HG03432 (cell line): ENCODE measurements around the gene VOPP1.

Source experiments
- ATAC-seq: cut with Tn5 transposase; IDR thresholded peaks from one replicate; pipeline ENCODE4 v1.9.1; 2021; ENCODE audit warnings: mild to moderate bottlenecking, moderate library complexity; ENCODE audit not compliant: unreplicated experiment

Gene VOPP1

DNA sequence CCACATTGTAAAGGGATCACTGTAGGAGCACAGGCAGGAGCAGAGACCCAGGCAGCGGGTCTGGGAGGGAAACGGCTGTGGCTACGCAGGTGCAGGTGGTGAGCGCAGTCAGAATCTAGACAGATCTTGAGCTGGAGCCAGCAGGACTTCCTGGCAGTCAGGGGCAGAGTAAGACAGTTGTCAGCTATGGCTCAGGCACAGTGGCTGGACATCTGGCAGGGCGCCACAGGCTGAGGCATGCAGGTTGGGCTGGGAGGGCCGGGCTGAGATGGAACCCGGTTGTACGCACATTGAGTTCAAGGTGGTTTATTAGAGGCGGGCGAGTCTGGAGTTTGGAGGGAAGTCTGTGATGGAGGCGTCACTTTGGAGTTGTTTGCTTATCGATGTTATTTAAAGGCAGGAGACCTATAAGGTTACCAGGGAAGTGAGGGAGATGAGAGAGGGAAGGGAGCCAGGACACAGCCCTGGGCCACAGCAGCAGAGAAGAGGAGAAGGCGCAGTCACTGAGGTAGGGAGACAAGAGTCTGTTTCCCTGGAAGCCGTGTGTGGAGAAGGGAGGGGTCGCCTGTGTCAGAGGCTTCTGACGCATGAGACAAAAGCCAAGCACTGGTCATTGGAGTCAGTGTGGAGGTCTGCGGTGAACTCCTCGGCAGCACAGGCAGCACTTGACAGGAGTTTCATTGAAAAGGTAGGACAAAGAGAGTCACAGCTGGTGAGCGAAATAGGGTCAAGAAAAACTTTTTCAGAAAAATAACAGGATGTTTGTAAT is 133.4 kb downstream of the VOPP1 start:
- ATAC-seq, result no peak

DNA sequence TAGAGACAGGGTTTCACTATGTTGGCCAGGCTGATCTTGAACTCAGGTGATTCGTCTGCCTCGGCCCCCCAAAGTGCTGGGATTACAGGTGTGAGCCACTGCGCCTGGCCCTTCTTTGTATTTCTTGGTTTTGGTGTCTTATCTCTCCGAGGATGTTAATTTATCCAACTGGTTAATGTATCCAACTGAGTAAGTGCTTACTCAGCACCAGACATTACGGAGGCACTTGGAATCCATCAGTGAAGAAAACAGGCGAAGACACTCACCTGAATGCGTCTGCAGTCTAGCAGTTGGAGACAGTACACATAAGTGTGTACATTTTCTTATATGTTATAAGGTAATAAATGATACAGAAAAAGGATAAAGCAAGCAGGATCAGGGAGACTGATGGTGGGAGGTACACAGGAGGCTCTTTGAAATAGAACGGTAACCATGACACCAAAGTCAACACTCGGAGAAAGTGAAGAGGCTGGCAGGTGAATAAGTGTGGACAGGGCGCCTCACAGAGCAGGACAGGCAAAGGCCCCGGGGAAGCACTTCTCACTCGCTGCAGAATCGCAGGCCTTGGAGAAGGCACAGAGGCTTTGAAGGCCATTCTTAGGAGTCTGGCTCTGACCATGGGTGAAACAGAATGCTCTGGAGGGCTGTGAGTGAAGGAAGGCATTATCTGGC is 134.1 kb downstream of the VOPP1 start:
- no peak for ATAC-seq

DNA sequence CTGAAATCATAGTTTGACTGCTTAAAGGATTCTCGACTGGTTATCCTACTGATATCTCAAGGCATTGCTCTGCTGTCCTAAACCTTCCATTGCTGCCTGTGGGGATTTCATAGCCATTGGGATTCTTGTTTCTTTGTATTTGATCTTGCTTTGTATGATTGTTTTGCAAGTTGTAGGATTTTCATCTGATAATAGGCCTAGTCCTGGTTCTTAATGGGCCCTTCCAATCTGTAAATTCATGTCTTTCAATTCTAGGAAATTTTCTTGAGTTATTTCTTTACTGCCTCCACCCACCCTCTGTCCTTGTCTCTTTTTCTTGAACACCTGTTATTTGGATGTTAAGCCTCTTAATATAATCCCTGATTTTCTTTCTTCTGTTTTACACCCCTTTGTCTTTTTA is 134.9 kb downstream of the VOPP1 start:
- ATAC-seq, result no peak

DNA sequence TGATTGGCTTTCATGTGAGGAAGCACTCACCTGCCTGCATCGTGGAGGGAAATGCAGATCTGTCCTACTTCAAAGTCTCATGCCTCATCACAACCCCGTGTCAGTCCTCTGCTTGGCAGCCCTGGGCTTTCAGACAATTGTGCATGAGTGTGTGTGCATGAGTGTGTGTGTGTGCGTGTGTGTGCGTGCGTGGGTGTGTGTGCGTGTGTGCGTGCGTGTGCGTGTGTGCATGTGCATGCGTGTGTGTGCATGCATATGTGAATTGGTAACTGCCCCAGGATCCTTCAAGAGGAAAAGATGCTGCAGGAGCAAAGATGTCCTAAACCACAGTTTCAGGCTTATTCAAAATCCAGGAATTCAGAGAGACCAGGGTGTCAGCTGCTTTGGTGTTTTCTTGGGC is 135.8 kb downstream of the VOPP1 start:
- ATAC-seq, result no peak

DNA sequence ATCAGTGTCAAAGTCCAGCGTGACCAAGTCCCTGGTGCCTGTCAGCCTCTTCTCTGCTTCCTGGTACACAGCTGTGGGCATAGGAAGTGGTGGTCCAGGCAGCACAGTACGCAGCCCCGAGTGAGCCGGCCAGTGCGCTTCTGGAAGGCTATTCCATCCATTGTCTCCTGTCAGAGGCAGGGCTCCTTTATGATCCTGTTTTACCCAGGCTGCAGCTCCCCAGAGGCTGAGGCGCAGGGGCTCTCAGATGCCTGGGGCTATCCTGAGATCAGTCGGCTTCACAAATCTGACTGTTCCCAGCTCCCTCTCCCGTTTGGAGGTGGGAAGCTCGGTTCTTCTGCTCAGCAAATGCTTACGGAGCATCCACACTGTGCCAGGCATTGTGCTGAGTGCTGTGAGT is 136.8 kb downstream of the VOPP1 start:
- ATAC-seq, result no peak

DNA sequence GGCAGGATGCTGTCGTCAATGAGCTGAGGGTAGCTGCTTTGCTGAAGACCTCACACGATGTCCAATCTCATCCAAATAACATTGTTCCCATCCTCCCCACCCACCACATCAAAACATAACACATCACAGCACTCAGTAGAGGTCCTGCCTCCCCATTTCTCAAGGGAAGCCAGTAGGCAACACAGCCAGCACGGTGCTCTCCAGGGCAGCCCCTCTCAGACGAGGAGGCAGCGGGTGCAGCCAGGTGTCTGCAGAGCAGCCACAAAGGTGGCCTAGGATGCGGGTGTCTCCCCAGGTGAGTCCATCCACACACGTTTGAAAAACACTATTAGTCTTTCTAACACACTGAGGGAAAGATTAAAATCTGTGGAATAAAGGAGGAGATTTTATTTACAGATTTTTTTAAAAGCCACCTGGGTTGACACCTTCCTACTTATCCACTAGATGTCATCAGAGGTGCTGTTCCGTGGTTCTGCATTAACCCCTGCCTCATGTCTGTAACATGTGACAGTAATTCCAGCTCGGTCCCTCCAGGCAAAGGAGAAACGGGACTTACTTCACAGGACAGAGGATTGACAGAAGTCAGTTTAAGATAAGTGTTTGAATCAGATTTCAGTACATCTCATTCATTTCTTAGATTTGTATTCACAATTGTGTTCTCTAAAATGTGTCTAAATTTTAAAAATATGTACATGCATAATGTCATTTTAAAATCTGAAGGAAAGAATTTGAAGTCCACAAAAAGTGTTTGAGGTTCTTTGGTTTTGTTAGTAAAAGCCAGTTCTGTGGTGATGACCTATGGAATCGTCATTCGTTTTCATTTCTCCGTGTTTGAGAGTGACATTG is 139.1 kb downstream of the VOPP1 start:
- ATAC-seq, result peak; percentile 83

DNA sequence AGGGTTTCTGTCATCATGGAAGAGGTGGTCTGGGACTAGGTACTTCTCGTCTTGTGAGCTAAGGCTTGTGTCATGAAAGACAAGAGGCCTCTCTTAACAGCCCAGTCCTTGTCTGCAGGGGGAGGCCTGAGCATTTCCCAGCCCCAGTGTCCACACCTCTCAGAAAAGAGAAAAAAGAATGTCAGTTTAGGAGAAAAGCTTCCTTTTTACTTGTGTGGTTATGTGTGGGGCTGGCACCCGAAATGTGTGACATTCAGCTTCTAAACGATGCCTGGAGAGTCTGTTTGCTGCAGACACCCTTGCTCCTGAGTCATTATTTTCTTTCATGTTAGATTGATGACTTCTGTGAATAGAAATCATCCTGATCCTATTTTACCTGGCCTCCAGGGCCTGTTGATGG is 139.8 kb downstream of the VOPP1 start:
- no peak for ATAC-seq

DNA sequence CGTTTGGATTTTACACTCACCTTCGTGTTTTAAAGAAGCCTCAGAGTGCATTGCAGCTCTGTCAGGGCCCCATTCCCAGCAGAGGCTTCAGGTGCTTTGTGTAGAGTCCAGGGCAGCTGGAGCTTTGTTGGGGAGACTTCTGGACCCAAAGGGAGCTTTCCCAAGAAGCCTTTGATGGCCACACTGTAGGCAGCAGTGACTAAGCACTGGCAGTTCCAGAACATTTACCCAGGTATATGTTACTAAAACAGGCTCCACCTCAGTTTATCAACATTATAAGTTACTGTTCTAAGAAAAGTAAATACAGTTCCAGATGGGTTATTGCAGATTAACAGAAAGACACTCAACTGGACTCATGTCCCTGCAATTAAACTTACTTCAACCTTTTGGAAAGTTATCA is 140.4 kb downstream of the VOPP1 start:
- ATAC-seq, result no peak

DNA sequence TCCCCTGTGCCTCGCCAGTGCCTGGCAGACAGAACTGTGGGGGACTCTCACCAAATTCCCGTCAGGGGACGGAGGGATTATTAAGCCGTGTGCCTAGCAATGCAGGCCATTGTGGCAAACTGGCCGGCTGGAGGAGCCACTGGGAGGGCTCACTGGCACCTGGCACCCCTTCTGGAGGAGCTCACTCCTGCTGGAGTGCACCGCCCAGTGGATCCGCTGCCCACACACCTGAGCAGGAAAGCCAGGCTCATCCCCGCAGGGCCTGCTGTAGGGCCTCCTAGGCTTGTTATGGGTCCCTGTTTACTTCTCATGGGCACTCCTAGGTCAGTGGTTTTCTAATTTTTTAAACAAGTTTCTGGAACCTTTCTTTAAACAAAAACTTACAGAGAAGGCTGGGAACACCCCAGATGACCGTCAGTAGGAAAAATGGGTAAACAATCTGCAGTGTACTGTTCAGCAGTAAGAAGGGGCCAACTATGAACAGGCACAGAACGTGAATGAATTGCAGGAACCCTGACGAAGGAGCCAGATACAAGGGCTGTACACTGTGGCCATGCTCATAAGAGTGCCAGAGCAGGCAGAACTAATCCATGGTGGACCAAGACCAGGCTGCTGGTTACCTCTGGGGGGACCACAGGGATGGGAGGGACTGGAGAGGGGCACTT is 142.3 kb downstream of the VOPP1 start:
- no peak for ATAC-seq

DNA sequence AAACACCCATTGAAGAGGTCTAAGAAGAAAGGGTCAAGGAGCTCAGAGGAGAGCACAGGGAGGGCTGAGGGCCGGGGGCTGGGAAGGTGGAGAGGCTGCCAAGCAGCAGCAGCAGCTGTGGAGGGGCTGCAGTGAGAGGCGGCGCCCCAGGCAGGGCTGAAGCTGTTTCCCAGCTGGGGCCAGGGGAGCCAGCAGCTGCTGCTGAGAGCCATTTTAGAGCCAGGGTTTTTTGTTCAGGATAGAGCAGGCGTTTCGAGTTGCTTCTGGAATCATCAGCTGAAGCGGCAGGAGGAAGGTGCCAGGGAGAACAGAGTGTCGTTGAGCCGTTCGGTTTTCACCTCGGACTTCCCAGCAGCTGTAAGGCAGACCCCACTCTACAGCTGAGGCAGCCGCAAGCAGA is 144.5 kb downstream of the VOPP1 start:
- no peak for ATAC-seq

DNA sequence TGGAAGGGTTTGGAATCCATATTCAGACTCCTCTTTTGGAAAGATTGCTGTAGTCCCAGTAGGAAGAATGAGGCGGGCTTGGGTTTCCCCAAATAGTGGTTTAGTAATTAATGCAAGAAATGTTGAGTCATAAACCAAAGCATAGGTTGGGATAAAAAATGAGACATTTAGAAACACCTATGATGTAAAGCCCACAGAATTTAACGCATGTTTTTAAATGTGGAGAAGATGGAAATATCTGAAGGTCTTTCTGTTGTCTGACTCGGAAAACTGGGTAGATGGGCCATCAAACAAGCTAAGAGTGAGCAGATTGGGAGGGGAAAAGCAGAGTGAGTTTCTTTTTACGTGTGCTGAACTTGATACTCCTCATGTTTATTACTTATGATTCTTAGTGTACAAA is 145.0 kb downstream of the VOPP1 start:
- no peak for ATAC-seq

DNA sequence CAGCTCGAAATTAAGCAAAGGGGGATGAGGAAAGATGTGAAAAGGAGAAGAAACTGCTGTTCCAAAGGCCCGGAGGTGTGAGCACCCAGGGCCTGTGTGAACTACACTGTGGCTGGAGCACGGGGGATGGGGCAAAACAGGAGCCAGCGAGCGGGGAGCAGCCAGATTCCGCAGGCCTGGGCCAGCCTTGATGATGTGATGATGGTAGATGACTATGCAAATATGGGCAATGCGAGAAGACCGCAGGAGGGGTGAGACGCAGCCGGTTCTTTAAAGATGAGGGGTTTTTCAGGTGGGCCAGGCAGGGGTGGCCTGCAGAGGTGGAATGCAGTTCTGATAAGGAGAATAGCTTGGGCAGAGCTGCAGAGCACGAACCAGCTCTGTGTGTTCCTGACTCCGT is 145.6 kb downstream of the VOPP1 start:
- ATAC-seq, result no peak

DNA sequence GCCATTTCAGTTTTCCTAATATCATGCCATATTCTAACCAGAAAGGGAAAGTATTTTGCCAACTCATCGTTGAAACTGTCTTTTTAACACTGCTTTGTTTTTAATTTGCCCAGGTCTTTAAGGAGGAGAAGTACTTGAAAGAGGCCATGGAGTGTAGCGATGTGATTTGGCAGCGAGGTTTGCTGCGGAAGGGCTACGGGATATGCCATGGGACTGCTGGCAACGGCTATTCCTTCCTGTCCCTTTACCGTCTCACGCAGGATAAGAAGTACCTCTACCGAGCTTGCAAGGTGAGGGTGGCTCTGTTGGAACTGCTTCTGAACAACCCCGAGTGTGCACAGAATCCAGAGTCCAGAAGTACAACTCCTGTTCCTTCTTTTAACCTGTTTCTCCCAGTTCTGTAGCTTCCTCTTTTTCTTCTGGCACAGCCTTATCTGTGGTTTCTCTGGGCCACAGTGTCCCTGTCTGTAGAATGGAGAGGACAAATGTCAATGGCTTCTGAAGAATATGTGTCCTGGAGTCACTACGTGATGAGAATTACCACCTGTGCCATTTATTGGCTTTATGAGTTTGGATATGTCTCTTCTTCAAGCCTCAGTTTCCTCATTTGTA is 147.1 kb downstream of the VOPP1 start:
- ATAC-seq, result no peak

DNA sequence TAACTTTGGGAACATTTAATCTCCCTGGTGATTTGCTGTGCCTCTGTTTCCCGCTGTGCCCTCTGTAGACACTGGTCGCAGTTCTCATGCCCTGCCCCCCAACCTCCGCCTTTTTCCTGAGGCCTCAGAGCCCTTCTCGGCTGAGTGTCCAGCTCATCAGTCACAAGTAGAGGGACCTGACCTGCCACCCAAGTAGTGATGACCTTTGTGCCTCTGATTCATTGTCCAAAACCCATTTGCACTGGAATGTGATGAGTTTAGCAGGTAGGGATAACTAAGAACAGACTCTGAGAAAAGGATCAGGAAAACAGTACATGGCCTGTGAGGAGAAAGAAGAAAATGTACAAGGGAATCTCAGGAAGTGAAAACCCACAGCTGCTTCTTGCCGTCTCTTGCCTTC is 148.4 kb downstream of the VOPP1 start:
- ATAC-seq, result no peak

DNA sequence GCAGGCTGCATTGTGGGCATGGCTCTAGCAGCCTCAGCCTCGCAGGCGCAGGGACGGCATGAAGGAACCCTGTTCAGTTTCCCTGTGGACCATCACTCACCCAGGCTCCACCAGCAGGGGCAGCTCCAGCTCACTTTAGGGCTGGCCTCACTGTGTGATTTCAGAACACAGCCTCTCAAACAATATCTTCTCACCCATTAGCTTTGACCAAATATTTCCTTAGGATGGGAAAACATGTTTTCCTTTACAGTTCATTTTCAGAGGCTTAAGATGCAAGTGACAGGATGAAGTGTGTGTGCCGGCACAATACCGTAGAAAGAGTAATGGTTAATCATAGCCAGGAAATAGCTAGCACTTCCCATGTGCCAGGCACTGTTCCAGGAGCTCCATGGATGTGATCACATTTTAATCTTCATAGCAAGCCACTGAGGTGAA is 149.0 kb downstream of the VOPP1 start:
- ATAC-seq, result no peak
